GM19395 (cell line): ENCODE measurements around the gene SLC4A1.

ENCODE experiments used
- ATAC-seq: cut with Tn5 transposase; IDR thresholded peaks from one replicate; pipeline ENCODE4 v1.9.1; 2021; ENCODE audit warnings: mild to moderate bottlenecking, moderate library complexity; ENCODE audit not compliant: unreplicated experiment

Gene SLC4A1

DNA sequence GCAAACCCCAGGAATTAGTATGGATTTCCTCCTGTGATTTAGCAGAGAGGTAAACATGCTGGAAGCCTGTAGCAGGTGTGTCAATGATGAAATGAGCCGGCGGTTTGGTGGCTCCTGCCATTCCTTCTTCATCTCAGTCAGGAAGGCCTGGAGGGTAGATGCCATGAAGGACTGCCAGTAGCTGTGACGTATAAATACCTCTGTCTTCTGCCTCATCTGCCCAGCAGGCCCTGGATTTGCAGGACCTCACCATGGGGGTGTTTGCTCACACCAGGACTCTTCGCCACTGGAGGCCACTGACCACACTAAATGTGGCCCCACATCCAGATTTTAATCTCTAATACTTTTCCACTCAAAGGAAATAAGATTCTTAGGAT is 16.1 kb upstream of the SLC4A1 start:
- ATAC-seq = no peak

DNA sequence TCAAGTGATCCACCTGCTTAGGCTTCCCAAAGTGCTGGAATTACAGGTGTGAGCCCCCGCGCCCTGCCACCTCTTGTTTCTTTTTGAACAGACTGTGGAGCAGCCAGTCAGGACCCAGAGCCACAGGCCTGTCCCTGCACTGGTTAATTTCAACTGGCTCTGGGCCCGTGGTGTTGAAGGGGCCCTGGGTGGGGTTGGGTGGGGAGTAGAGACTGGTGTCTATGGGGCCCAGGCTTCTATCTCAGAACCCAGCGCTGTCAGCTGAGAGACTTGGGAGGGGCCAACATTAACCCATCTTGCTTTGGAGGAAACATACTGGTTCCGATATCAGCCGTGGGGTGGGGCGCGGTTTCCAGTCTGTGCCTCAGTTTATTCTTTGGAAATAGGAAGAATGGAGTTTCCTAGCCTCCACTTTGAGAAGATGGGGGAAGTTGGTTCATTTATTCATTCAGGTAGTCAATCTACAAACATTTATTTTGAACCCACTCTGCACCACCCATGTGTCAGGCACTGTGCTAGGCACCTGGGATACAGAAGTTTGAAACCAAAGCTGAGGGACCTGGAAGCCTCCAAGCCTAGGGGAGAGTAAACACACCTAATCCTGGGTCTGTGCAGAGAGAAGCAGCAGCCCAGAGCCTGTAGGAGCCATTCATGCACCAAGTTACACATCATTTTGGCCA is 15.5 kb upstream of the SLC4A1 start:
- ATAC-seq = no peak

- ATAC-seq = no peak
Measured at GRCh38 chr17:44282264-44282663, 14.3 kb upstream of the SLC4A1 start.

GRCh38 chr17:44281570-44281969 is 13.6 kb upstream of the SLC4A1 start:
- no peak for ATAC-seq

DNA sequence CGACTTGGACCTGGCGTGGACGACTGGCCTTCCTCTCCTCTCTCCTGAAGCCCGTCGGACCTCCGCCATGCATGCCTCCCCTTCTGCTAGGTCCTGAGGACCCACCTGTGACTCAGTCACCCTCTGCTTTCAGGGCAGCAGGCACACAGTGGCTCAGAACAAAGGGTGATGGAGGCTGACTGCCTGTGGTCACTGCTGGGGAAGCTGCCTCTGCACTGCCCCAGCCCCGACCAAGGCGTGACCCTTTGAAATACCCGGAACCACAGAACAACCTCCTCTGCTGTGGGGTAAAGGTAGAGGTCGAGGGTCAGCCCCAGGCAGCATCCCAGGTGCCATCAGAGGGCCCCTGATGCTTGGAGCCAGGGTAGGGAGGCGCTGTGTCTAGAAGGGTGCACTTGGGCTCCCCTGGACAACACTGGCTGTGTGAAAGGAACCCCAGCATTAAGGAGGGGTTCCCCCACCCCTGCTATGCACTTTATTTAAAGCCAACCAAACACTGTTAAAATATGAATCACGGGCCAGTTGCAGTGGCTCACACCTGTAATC is 12.5 kb upstream of the SLC4A1 start:
- no peak for ATAC-seq

DNA sequence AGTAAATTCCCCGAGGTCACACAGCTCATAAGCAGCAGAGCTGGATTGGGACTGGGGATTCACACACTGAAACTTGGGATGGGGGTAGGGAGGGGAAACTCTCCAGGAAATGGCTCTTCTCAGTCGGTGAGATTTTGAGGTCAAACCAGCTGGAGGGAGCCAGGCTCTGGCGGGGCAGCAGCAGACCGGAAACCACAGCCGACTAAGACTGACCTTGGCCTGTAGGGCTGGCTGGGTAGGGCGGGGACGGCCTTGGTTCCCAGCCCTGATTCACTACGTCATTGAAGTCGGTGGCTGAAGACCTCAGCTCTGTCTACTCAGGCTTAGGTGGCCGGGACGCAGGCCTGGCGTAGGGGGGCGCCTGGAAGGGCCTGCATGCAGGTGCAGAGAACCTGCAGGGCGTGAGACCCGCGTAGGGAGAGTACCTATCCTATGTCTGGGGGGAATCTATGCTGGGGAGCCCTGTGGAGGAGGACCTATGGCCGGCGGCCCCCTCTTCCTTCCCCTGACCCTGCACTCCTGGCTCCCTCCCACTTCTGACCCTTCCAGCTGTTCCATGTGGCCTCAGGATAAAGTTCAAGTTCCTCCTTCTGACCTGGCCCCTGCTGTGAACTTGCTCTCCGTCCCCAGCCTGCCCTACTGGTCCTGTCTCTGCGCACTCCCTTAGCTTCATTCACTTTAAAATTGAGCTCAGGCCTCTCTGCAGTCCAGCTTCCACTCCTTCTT is 11.9 kb upstream of the SLC4A1 start:
- peak; percentile 75 for ATAC-seq

DNA sequence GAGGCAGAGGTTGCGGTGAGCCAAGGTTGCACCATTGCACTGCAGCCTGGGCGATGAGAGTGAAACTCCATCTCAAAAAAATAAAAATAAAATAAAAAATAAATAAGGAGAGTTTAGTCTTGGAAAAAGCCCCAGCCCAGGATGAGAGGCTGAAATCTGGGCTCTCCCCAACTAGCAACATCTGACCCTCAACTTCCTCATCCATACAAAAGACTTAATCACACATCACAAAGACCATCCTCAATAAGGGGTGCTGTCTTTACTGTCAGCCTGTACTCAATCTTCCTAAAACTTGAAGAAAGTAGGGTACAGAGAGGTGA is 11.4 kb upstream of the SLC4A1 start:
- no peak for ATAC-seq

GRCh38 chr17:44277976-44278375 is 10.0 kb upstream of the SLC4A1 start:
- no peak for ATAC-seq

DNA sequence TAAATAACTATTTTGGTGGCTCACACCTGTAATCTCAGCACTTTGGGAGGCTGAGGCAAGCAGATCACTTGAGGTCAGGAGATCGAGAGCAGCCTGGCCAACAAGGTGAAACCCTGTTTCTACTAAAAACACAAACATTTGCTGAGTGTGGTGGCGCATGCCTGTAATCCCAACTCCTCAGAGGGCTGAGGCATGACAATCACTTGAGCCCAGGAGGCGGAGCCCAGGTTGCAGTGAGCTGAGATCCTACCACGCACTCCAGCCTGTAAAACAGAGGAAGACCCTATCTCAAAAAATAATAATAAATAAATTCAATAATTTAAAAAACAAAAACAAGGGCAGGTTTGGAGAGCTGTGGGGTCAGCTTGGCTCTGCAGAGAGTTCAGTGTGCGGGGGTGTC is 5.7 kb upstream of the SLC4A1 start:
- ATAC-seq = no peak

DNA sequence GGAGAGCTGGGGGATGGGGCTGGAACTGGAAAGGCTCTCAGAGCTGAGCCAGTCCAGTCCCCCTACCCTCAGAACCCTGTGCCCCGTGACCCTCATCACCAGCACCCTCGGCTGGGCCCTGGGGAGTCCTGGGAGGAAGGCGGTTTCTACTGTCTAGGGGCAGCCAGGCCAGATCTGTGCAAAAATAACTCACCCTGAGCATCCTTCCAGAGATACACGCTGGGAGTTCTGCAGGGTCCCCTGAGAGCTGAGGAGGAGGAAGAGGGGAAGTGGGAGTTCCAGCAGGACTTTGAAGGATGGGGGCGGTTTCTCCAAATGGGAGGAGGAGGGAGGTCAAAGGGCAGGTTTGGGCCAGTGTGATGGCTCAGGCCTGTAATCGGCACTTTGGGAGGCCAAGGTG is 5.0 kb upstream of the SLC4A1 start:
- no peak for ATAC-seq

GRCh38 chr17:44272321-44272951 is 4.5 kb upstream of the SLC4A1 start:
- no peak for ATAC-seq

DNA sequence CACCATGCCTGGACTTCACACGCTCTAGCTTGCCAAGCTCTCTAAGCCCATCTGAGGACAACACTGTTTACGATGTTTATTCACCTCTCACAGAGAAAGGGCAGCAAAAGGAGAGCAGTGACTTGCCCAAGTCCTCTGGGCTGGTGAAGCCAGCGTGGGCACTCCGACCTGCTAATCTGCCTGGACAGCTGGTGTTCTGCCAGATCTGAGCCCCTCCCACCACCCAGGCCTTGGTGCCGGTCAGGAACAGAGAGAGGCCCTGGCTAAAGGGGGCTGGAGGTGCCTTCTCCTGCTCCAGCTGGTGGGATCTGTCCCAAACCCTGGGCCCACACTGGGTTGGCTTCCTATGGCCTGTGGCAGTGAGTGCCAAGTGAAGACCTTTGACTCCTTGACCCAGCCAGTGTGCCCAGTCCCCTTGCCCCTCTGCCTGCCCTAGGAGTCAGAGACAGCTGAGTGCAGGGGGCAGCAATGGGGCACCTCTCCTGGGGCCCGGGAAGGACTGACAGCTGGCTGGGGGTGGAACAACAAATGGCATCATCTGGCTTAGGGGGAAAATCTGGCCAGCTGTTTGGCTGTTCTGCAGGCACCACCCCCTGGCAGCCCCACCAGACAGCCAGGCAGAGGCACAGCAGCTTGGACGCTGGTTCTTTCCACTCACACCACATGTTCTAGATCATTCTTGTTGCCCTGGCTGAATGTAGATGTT is 1.8 kb upstream of the SLC4A1 start:
- ATAC-seq = no peak

GRCh38 chr17:44268709-44269534 is 987 bp upstream of the SLC4A1 start:
- no peak for ATAC-seq

- no peak for ATAC-seq
Measured at GRCh38 chr17:44267165-44267455, 825 bp downstream of the SLC4A1 start.

GRCh38 chr17:44266402-44267164 is 1.4 kb downstream of the SLC4A1 start:
- ATAC-seq = no peak

DNA sequence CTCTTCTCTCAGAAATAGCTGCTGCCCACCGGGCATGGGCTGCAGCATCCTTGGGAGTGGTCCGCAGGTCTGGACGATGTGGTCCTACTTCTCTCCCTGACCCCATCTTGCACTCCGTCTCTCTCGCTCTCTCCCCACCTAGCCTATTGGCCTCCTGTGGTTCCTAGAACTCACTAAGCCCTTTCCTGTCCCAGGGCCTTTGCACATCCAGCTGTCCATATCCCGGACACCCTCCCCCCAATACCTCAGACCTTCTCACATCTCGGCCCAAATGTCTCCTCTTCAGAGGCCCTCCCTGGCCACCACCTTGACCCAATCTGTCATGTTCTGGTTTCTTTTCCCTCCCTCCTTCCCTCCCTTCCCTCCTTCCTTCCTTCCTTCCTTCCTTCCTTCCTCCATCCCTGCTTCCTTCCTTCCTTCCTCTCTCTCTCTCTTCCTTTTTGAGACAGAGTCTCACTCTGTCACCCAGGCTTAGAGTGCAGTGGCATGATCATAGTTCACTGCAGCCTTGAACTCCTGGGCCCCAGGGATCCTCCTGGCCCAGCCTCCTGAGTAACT is 4.5 kb downstream of the SLC4A1 start:
- no peak for ATAC-seq

DNA sequence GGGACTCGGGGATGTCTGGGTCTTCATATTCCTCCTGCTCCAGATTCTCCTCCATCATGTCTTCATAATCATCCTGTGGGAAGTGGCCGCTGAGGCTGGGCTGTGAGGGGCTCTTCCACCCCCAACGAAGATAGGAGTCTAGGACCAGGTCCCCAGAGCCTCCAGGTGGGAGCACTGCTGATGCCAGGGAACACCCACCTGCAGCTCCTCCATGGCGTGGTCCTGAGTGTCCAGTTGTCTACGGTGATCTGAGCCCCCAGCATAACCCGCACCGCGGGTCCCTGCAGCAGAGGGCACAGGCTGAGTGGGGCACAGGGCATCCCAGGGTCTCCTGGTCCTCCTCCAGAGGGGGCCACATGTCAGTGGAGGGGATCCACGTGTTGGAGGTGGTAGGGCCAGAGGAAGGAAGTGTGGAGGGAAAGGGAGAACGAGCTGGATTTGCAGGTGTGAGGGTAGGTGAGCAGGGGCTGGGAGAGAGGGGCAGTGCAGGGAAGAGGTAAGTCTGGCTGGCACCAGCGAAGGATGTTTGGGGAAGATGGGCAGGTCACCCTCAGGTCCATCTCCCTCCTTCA is 5.2 kb downstream of the SLC4A1 start:
- ATAC-seq = no peak

- ATAC-seq = no peak
Measured at GRCh38 chr17:44260296-44260695, 7.6 kb downstream of the SLC4A1 start.

- ATAC-seq = no peak
Measured at GRCh38 chr17:44258811-44259351, 9.1 kb downstream of the SLC4A1 start.
